K562 (cell line): ENCODE data around the gene PAIP1. TPM values are rescaled to one million over a fixed set of nuclear protein-coding genes. Genes with fewer than 3 reads are reported as not detected.
A peak's percentile ranks its signal among the peaks of the same experiment; 100 is the strongest.

Experiments
- ATAC-seq: fragments of 200-7000 bp; cut with Tn5 transposase; 3 replicates; pipeline ENCODE4 v1.9.1; 2020; ENCODE audit warnings: moderate library complexity
- BruUV-seq: library from RNA; stranded (reverse); fragments of 400-500 nt; replicated peaks from 2 replicates; lab custom pipeline; 2021; lab: Mats Ljungman, UMichigan
- CTCF ChIA-PET: fragments of 300-600 bp; formaldehyde crosslinking; extraction: SDS; loops from one replicate; lab custom pipeline; 2021; ENCODE audit warnings: low intra/inter-chr PET ratio; lab: Yijun Ruan, JAX
- POLR2A ChIA-PET: fragments of 300-600, 350-650 bp; sonication (Branson Sonifier 250); formaldehyde crosslinking; extraction: SDS; loops from one replicate; lab custom pipeline; 2021; ENCODE audit warnings: antibody characterized with exemption, inconsistent platforms; lab: Yijun Ruan, JAX
- DNase-seq, 4 experiments: peaks; one replicate each; pipeline versions ENCODE4 v3.0.0 to v3.0.0-alpha.2; 2011 to 2018; ENCODE audit warnings: low spot score in 3 of 4, mixed read lengths in 3 of 4; ENCODE audit errors: extremely low read depth in 1 of 4
- FAIRE-seq: peaks from 2 replicates; lab custom pipeline; 2011; peaks lifted over from hg19 to GRCh38; lab: Jason Lieb, UNC
- H2AFZ ChIP-seq: 2 replicates; pipeline ENCODE4 v1.6.0; 2011; ENCODE audit warnings: low read depth, low read length, control low read depth, inconsistent platforms
- H3K27ac ChIP-seq: fragments of 200-600 bp; 3 replicates; pipeline ENCODE4 v1.8.0; 2011; ENCODE audit warnings: low read depth, mild to moderate bottlenecking, control low read depth, inconsistent platforms, low read length, moderate library complexity, mixed read lengths; ENCODE audit errors: extremely low read depth
- H3K27me3 ChIP-seq, 2 experiments: fragments of 300-600 bp in 1 of 2; 2 replicates in 1 of 2; 3 replicates in 1 of 2; pipeline versions ENCODE4 v1.6.0 to v1.8.0; 2011; ENCODE audit warnings: inconsistent platforms in 2 of 2, low read length in 2 of 2, mild to moderate bottlenecking in 1 of 2, mixed read lengths in 1 of 2, moderate library complexity in 1 of 2; ENCODE audit not compliant: control insufficient read depth in 2 of 2, insufficient read depth in 2 of 2
- H3K36me3 ChIP-seq: fragments of 300-600 bp; 3 replicates; pipeline ENCODE4 v1.8.0; 2011; ENCODE audit warnings: mild to moderate bottlenecking, low read length, inconsistent platforms; ENCODE audit not compliant: control insufficient read depth, insufficient read depth
- H3K4me1 ChIP-seq, 2 experiments: fragments of 200-600 bp in 1 of 2; replicated peaks in 1 of 2; 2 replicates in 1 of 2; 3 replicates in 1 of 2; pipeline versions ENCODE4 v1.5.1 to v1.8.0; 2011; ENCODE audit warnings: inconsistent platforms in 2 of 2, low read length in 2 of 2, mild to moderate bottlenecking in 1 of 2, mixed read lengths in 1 of 2, moderate library complexity in 1 of 2; ENCODE audit not compliant: control insufficient read depth in 2 of 2, insufficient read depth in 2 of 2
- H3K4me2 ChIP-seq: 2 replicates; pipeline ENCODE4 v1.6.1; 2011; ENCODE audit warnings: low read length, control low read depth, inconsistent platforms, mixed read lengths; ENCODE audit not compliant: insufficient read depth
- H3K4me3 ChIP-seq: fragments of 200-600 bp; sonication (generic), shearing (Covaris generic); 2 replicates; pipeline ENCODE4 v1.5.1; 2016; ENCODE audit warnings: control low read depth, inconsistent platforms
- H3K79me2 ChIP-seq: fragments of 200-600 bp; 3 replicates; pipeline ENCODE4 v1.8.0; 2011; ENCODE audit warnings: low read length, inconsistent platforms; ENCODE audit not compliant: control insufficient read depth, insufficient read depth
- H3K9ac ChIP-seq, 2 experiments: 2 replicates each; pipeline versions ENCODE4 v1.6.0 to v1.6.1; 2011; ENCODE audit warnings: low read depth in 2 of 2, low read length in 2 of 2, control low read depth in 1 of 2, inconsistent platforms in 1 of 2, mild to moderate bottlenecking in 1 of 2, mixed read lengths in 1 of 2; ENCODE audit not compliant: insufficient read depth in 1 of 2
- H3K9me1 ChIP-seq: one replicate; pipeline ENCODE4 v1.6.0; 2011; ENCODE audit warnings: inconsistent platforms, mild to moderate bottlenecking, low read length, moderate library complexity; ENCODE audit not compliant: control insufficient read depth, insufficient read depth
- H3K9me3 ChIP-seq: replicated peaks from 2 replicates; pipeline ENCODE4 v1.5.1; 2011; ENCODE audit warnings: low read depth, low read length, inconsistent platforms; ENCODE audit not compliant: control insufficient read depth, insufficient read depth
- H4K20me1 ChIP-seq: replicated peaks from 2 replicates; pipeline ENCODE4 v1.6.1; 2011; ENCODE audit warnings: low read length, inconsistent platforms, mixed read lengths; ENCODE audit not compliant: control insufficient read depth, insufficient read depth
- CBX2 ChIP-seq: fragments of 200-600 bp; sonication (generic); IDR thresholded peaks from one replicate; pipeline ENCODE4 v1.6.1; 2012; ENCODE audit warnings: mild to moderate bottlenecking, low read length, inconsistent platforms; ENCODE audit not compliant: insufficient read depth, poor library complexity, severe bottlenecking
- DNMT1 ChIP-seq: fragments of 450-650 bp; IDR thresholded peaks from 2 replicates; pipeline ENCODE4 v1.6.1; 2016; ENCODE audit warnings: antibody characterized with exemption, mild to moderate bottlenecking
- MAFF ChIP-seq: IDR thresholded peaks from 2 replicates; pipeline ENCODE4 v1.6.1; 2012; ENCODE audit warnings: low read length, improper control_type of control experiment
- MAFK ChIP-seq: IDR thresholded peaks from 2 replicates; pipeline ENCODE4 v1.6.1; 2011; ENCODE audit warnings: low read length, improper control_type of control experiment
- MXI1 ChIP-seq: IDR thresholded peaks from 2 replicates; pipeline ENCODE4 v1.6.1; 2011; ENCODE audit warnings: low read depth, mild to moderate bottlenecking, improper control_type of control experiment, low read length
- NFIC ChIP-seq: fragments of 450-650 bp; IDR thresholded peaks from 2 replicates; pipeline ENCODE4 v1.6.1; 2017; ENCODE audit warnings: mild to moderate bottlenecking, inconsistent platforms
- NFIX ChIP-seq: fragments of 250-450 bp; sonication (Bioruptor Pico); IDR thresholded peaks from 2 replicates; pipeline ENCODE4 v1.4.0; 2020; ENCODE audit warnings: low read depth, mild to moderate bottlenecking, moderate library complexity
- RAD21 ChIP-seq, 2 experiments: fragments of 250-450 bp in 1 of 2; fragments of 450-650 bp in 1 of 2; sonication (Bioruptor Pico) in 1 of 2; formaldehyde crosslinking in 1 of 2; IDR thresholded peaks in 1 of 2; conservative IDR thresholded peaks in 1 of 2; 2 replicates each; pipeline versions ENCODE4 v1.4.0 to v1.8.0; 2020 to 2022; ENCODE audit warnings: mild to moderate bottlenecking in 2 of 2, moderate library complexity in 1 of 2
- RBM14 ChIP-seq: fragments of 200-400 bp; formaldehyde crosslinking; IDR thresholded peaks from 2 replicates; pipeline ENCODE4 v1.6.1; 2018; ENCODE audit warnings: low read depth, mild to moderate bottlenecking, low read length, moderate library complexity, borderline replicate concordance; ENCODE audit not compliant: insufficient read depth
- RREB1 ChIP-seq: fragments of 250-450 bp; sonication (Bioruptor Pico); IDR thresholded peaks from 2 replicates; pipeline ENCODE4 v1.4.0; 2020
- TAF7 ChIP-seq: fragments of 450-650 bp; IDR thresholded peaks from 2 replicates; pipeline ENCODE4 v1.6.1; 2016; ENCODE audit warnings: missing genetic modification characterization, missing compliant biosample characterization
- ZBED1 ChIP-seq: IDR thresholded peaks from 2 replicates; pipeline ENCODE4 v1.6.1; 2014
- WGBS: fragments of 100-300 bp; shearing (Covaris generic); methylation state at CpG from one replicate; pipeline ENCODE4 v1.1.6; 2016; ENCODE audit warnings: low coverage, mixed read lengths; ENCODE audit not compliant: insufficient coverage; ENCODE audit errors: missing lambda C conversion rate; 5-methylcytosine and 5-hydroxymethylcytosine counted together
- in situ Hi-C: fragments of 300-500 bp; cut with MboI; formaldehyde crosslinking; loops from 4 replicates; pipeline ENCODE4 v1.15.0; 2018; ENCODE audit warnings: inconsistent platforms, mixed read lengths
- intact Hi-C: fragments of 100-400 bp; cut with micrococcal nuclease; formaldehyde crosslinking; loops from 2 replicates; pipeline ENCODE4 v1.14.2; 2022
- polyA plus RNA-seq, 8 experiments: library from polyadenylated mRNA; depleted of rRNA in 4 of 8; stranded (reverse) in 5 of 8; unstranded in 3 of 8; fragments of >200 nt; fragmentation: Nextera tagmentation in 2 of 8; fragmentation: Illumina TruSeq in 1 of 8; extraction: Ambion mirVana in 2 of 8; extraction: Trizol in 1 of 8; gene quantifications; 2 replicates each; pipeline versions ENCODE4 v1.2.1 to v1.2.3, GENCODE V29; 2011 to 2014; ENCODE audit warnings: inconsistent platforms in 1 of 8, missing spikeins in 1 of 8
- total RNA-seq, 7 experiments: library from RNA; depleted of rRNA in 6 of 7; stranded (reverse); fragments of >200 nt in 6 of 7; fragmentation: Illumina TruSeq in 2 of 7; extraction: Trizol in 2 of 7; gene quantifications; 2 replicates each; pipeline versions ENCODE4 v1.2.1 to v1.2.3, GENCODE V29; 2011 to 2021; ENCODE audit warnings: low replicate concordance in 1 of 7

The PAIP1 gene
- total and polyA plus RNA-seq, 9 of the 15 experiments (the other 6 are each of a cell fraction or from before 2014, with no cell fraction given): 51.7 to 181 (median 102) TPM

- Histone ChIP-seq H3K9ac (no peak overlapping the region), H2AFZ (no peak overlapping the region), H3K79me2 (0 out of 3 replicates have a peak, but pooled peaks cover 5% of the 10 kb centered on the region), H3K4me1 (no peaks in the 10 kb centered on the region), H3K36me3 (peaks cover 96% of the 10 kb centered on the region), H3K9me3 (no peaks in the 10 kb centered on the region), H3K27ac (no peak overlapping the region), H3K9me1 (no peaks in the 10 kb centered on the region), H4K20me1 (no peaks in the 10 kb centered on the region), H3K4me2 (no peak overlapping the region), H3K27me3 (no peaks in the 10 kb centered on the region), H3K4me3 (no peak overlapping the region)
- ChIA-PET POLR2A (interaction anchor here (0.6 to 2.6 kb wide), 7 partner anchors 13 to 416 kb away, joined by 3 to 8 read pairs (median 3); partner anchors contain the start of genes HMGCS1 and TMEM267), CTCF (no interaction called here)
- peak; percentile 73 for TF ChIP-seq NFIC
- TF ChIP-seq NFIX (CRISPR knock-in tag): peak; percentile 37
- TF ChIP-seq CBX2: no peak
- intact Hi-C loops (no loop called here), in situ Hi-C loops (no loop called here)
- ATAC-seq (no peak), DNase-seq (no peak), FAIRE-seq (no peak)
- BruUV-seq: no TSS peak
- 89% methylated on average over 6 of the region's 6 CpGs for WGBS
These were observed 16.1 kb downstream of the PAIP1 start for GRCh38 chr5:43540746-43541145.

- FAIRE-seq: no peak
- Histone ChIP-seq H3K27me3 (no peaks in the 10 kb centered on the region), H3K4me1 (no peaks in the 10 kb centered on the region), H3K4me2 (no peak overlapping the region), H3K9ac (no peak overlapping the region), H3K79me2 (0 out of 3 replicates have a peak, but pooled peaks cover 5% of the 10 kb centered on the region), H3K36me3 (peaks cover 97% of the 10 kb centered on the region), H4K20me1 (no peaks in the 10 kb centered on the region), H3K9me1 (no peaks in the 10 kb centered on the region), H3K4me3 (no peak overlapping the region), H3K9me3 (no peaks in the 10 kb centered on the region), H3K27ac (no peak overlapping the region), H2AFZ (no peak overlapping the region)
- intact Hi-C loops: no loop called here
- ChIA-PET CTCF (no interaction called here), POLR2A (interaction anchor here (1.8 kb wide), 1 partner anchor 17 kb away, joined by 5 read pairs; no protein-coding TSS in a partner anchor)
- DNase-seq: no peak
- in situ Hi-C loops: no loop called here
- ATAC-seq: no peak
- BruUV-seq: no TSS peak
- TF ChIP-seq RBM14 (no peak), MXI1 (no peak), RREB1 (CRISPR knock-in tag) (no peak), ZBED1 (no peak), DNMT1 (no peak), MAFF (peak; percentile 72), TAF7 (tag) (no peak), RAD21 (CRISPR knock-in tag; conservative IDR thresholded peaks at IDR 0.05 in 1 of 2, IDR thresholded peaks at IDR 0.05 in 1 of 2) (no peak), MAFK (peak; percentile 74)
These were observed 19.9 kb downstream of the PAIP1 start for GRCh38 chr5:43536972-43537371.
